ENCODE results near the gene PSMB10. TPM values are rescaled to one million over a fixed set of nuclear protein-coding genes. Genes with fewer than 3 reads are reported as not detected.

PSMB10 gene
- total RNA-seq, 1 donor from 2014 or later, result 55.8 TPM

- DNase-seq, result no peak
- no peak for TF ChIP-seq CTCF (IDR thresholded peaks at IDR 0.05; ENCODE audit: borderline replicate concordance)
- Histone ChIP-seq H3K4me1 (peaks cover 92% of the 10 kb centered on the region), H3K27me3 (ENCODE audit: low read depth) (no peaks in the 10 kb centered on the region), H3K9me3 (replicated peaks) (no peaks in the 10 kb centered on the region), H3K27ac (replicated peaks) (no peak overlapping the region), H3K36me3 (peaks cover 7% of the 10 kb centered on the region), H3K4me3 (no peak overlapping the region)
- intact Hi-C loops (cut with micrococcal nuclease), result no loop called here
These were observed 13.9 kb downstream of the PSMB10 start for GRCh38 chr16:67922740-67923139.

- peaks cover 2% of the 10 kb centered on the region for H3K36me3 ChIP-seq
- no peak overlapping the region for H3K4me3 ChIP-seq
- no peak for DNase-seq
- intact Hi-C loops (cut with micrococcal nuclease), result no loop called here
- no peak for TF ChIP-seq CTCF (IDR thresholded peaks at IDR 0.05; ENCODE audit: borderline replicate concordance)
- no peaks in the 10 kb centered on the region for H3K9me3 ChIP-seq (replicated peaks)
- H3K4me1 ChIP-seq, result peaks cover 98% of the 10 kb centered on the region
- no peaks in the 10 kb centered on the region for H3K27me3 ChIP-seq (ENCODE audit: low read depth)
- H3K27ac ChIP-seq (replicated peaks), result no peak overlapping the region
These were observed 14.4 kb downstream of the PSMB10 start for GRCh38 chr16:67922221-67922620.

GRCh38 chr16:67919622-67920221, 16.9 kb downstream of the PSMB10 start:
- TF ChIP-seq CTCF (IDR thresholded peaks at IDR 0.05; ENCODE audit: borderline replicate concordance), result peak; percentile 44
- no peaks in the 10 kb centered on the region for H3K9me3 ChIP-seq (replicated peaks)
- intact Hi-C loops (cut with micrococcal nuclease), result no loop called here
- H3K36me3 ChIP-seq, result peaks cover 7% of the 10 kb centered on the region
- no peak overlapping the region for H3K4me3 ChIP-seq
- peaks cover 98% of the 10 kb centered on the region for H3K4me1 ChIP-seq
- no peaks in the 10 kb centered on the region for H3K27me3 ChIP-seq (ENCODE audit: low read depth)
- DNase-seq, result no peak
- no peak overlapping the region for H3K27ac ChIP-seq (replicated peaks)

GRCh38 chr16:67917852-67918236, 18.8 kb downstream of the PSMB10 start:
- peaks cover 83% of the 10 kb centered on the region for H3K4me1 ChIP-seq
- no peaks in the 10 kb centered on the region for H3K9me3 ChIP-seq (replicated peaks)
- peaks cover 7% of the 10 kb centered on the region for H3K36me3 ChIP-seq
- no peak for DNase-seq
- no peaks in the 10 kb centered on the region for H3K27me3 ChIP-seq (ENCODE audit: low read depth)
- intact Hi-C loops (cut with micrococcal nuclease), result no loop called here
- peak overlapping the region; percentile 76 for H3K27ac ChIP-seq (replicated peaks)
- TF ChIP-seq CTCF (IDR thresholded peaks at IDR 0.05; ENCODE audit: borderline replicate concordance), result no peak
- no peak overlapping the region for H3K4me3 ChIP-seq

- H3K9me3 ChIP-seq (replicated peaks), result no peaks in the 10 kb centered on the region
- H3K27ac ChIP-seq (replicated peaks), result peak overlapping the region; percentile 76
- intact Hi-C loops (cut with micrococcal nuclease), result no loop called here
- H3K4me3 ChIP-seq, result no peak overlapping the region
- TF ChIP-seq CTCF (IDR thresholded peaks at IDR 0.05; ENCODE audit: borderline replicate concordance), result no peak
- no peaks in the 10 kb centered on the region for H3K27me3 ChIP-seq (ENCODE audit: low read depth)
- peaks cover 78% of the 10 kb centered on the region for H3K4me1 ChIP-seq
- peak; percentile 55 for DNase-seq
- H3K36me3 ChIP-seq, result peaks cover 7% of the 10 kb centered on the region
These were observed 19.4 kb downstream of the PSMB10 start for GRCh38 chr16:67917140-67917851.

All from left ventricle myocardium inferior (tissue), 1 donor.